Smooth muscle cell of the brain vasculature (primary cell): ENCODE results near the gene SHTN1.

Experiments used
- DNase-seq: peaks from one replicate; pipeline ENCODE4 v3.0.0-alpha.2; 2012; ENCODE audit warnings: low read depth, low spot score

The SHTN1 gene

GRCh38 chr10:117005026-117005526 lies at the start of gene SHTN1:
SHTN1 (minus strand) TSS chr10:117005187; CDS start chr10:117005079, 108 bp downstream.
- no peak for DNase-seq

- no peak for DNase-seq
Measured at GRCh38 chr10:117053482-117053881, 48.5 kb upstream of the SHTN1 start.

- DNase-seq: no peak
Measured at GRCh38 chr10:117047947-117048346, 43.0 kb upstream of the SHTN1 start.

- no peak for DNase-seq
Measured at GRCh38 chr10:117016266-117016665, 11.3 kb upstream of the SHTN1 start.

GRCh38 chr10:117014835-117015234 lies 9.8 kb upstream of the SHTN1 start:
- DNase-seq: no peak

- DNase-seq: no peak
Measured at GRCh38 chr10:117007080-117007479, 2.1 kb upstream of the SHTN1 start.

GRCh38 chr10:117005527-117006055 lies 604 bp upstream of the SHTN1 start:
- DNase-seq: no peak

- no peak for DNase-seq
Measured at GRCh38 chr10:117004227-117005025, 561 bp downstream of the SHTN1 start.

- no peak for DNase-seq
Measured at GRCh38 chr10:117003336-117003735, 1.7 kb downstream of the SHTN1 start.

- DNase-seq: no peak
Measured at GRCh38 chr10:117002206-117002605, 2.8 kb downstream of the SHTN1 start.

GRCh38 chr10:117001144-117001543 lies 3.8 kb downstream of the SHTN1 start:
- no peak for DNase-seq

GRCh38 chr10:117000580-117000979 lies 4.4 kb downstream of the SHTN1 start:
- no peak for DNase-seq

GRCh38 chr10:116998172-116998571 lies 6.8 kb downstream of the SHTN1 start:
- DNase-seq: no peak

GRCh38 chr10:116997015-116997414 lies 8.0 kb downstream of the SHTN1 start:
- no peak for DNase-seq

GRCh38 chr10:116995648-116996047 lies 9.3 kb downstream of the SHTN1 start:
- DNase-seq: no peak

- DNase-seq: no peak
Measured at GRCh38 chr10:116994113-116994890, 10.7 kb downstream of the SHTN1 start.

- no peak for DNase-seq
Measured at GRCh38 chr10:116993610-116994009, 11.4 kb downstream of the SHTN1 start.

- DNase-seq: no peak
Measured at GRCh38 chr10:116992183-116992582, 12.8 kb downstream of the SHTN1 start.

GRCh38 chr10:116990276-116990800 lies 14.6 kb downstream of the SHTN1 start:
- no peak for DNase-seq

- DNase-seq: no peak
Measured at GRCh38 chr10:116989439-116989838, 15.5 kb downstream of the SHTN1 start.

- no peak for DNase-seq
Measured at GRCh38 chr10:116988311-116988710, 16.7 kb downstream of the SHTN1 start.

- DNase-seq: no peak
Measured at GRCh38 chr10:116985611-116986010, 19.4 kb downstream of the SHTN1 start.
